Thyroid gland (tissue), 4 donors: ENCODE data around the gene C12orf56. TPM values are rescaled to one million over a fixed set of nuclear protein-coding genes. Genes with fewer than 3 reads are reported as not detected.

Experiments
- DNase-seq, 2 donors: peaks; one replicate each; pipeline ENCODE4 v3.0.0-alpha.2; 2019
- H3K27ac ChIP-seq, 3 donors: fragments of 200-600 bp; sonication (generic); 1 replicate in 2 of 3; 2 replicates in 1 of 3; pipeline ENCODE4 v1.5.1; 2016 to 2019; ENCODE audit warnings: mild to moderate bottlenecking in 1 of 3, moderate library complexity in 1 of 3
- H3K27me3 ChIP-seq: fragments of 200-600 bp; sonication (generic); one replicate; pipeline ENCODE4 v1.5.1; 2019
- H3K36me3 ChIP-seq, 2 donors: fragments of 200-600 bp; sonication (generic); one replicate each; pipeline ENCODE4 v1.5.1; 2016 to 2019
- H3K4me1 ChIP-seq, 2 donors: fragments of 200-600 bp; sonication (generic); one replicate each; pipeline ENCODE4 v1.5.1; 2017 to 2019
- H3K4me3 ChIP-seq, 3 donors: fragments of 200-600 bp; sonication (generic); replicated peaks in 1 of 3; 1 replicate in 2 of 3; 2 replicates in 1 of 3; pipeline ENCODE4 v1.5.1; 2016; ENCODE audit warnings: mild to moderate bottlenecking in 1 of 3
- H3K9me3 ChIP-seq: fragments of 200-600 bp; sonication (generic); one replicate; pipeline ENCODE4 v1.5.1; 2017
- CTCF ChIP-seq, 6 experiments: fragments of 200-600 bp in 3 of 6; fragments of 450-650 bp in 3 of 6; sonication (generic) in 3 of 6; IDR thresholded peaks; one replicate each; pipeline ENCODE4 v1.5.1; 2016 to 2019; ENCODE audit warnings: antibody characterized with exemption in 6 of 6, mild to moderate bottlenecking in 2 of 6, inconsistent platforms in 1 of 6, moderate library complexity in 1 of 6
- POLR2A ChIP-seq, 2 donors: fragments of 450-650 bp; IDR thresholded peaks; one replicate each; pipeline ENCODE4 v1.6.1; 2017; ENCODE audit warnings: antibody characterized with exemption in 2 of 2, mild to moderate bottlenecking in 2 of 2, moderate library complexity in 1 of 2
- WGBS, 2 donors: methylation state at CpG; one replicate each; pipeline ENCODE4 v1.1.5; 2017; 5-methylcytosine and 5-hydroxymethylcytosine counted together
- intact Hi-C: fragments of 100-400 bp; cut with DNase I; formaldehyde crosslinking; loops from one replicate; pipeline ENCODE4 v1.15.1; 2023
- total RNA-seq, 4 donors: library from RNA; depleted of rRNA; stranded (reverse); fragments of >200 nt; gene quantifications; one replicate each; pipeline ENCODE4 v1.2.3, GENCODE V29; 2016

C12orf56 gene
- total RNA-seq, 4 donors from 2014 or later: not detected

- no peaks in the 10 kb centered on the region for H3K9me3 ChIP-seq
- H3K27ac ChIP-seq: no peak overlapping the region
- intact Hi-C loops: no loop called here
- H3K4me1 ChIP-seq: peaks cover 8 to 9% of the 10 kb centered on the region in 2 donors
- no peaks in the 10 kb centered on the region for H3K27me3 ChIP-seq
- no peak overlapping the region for H3K4me3 ChIP-seq
- TF ChIP-seq CTCF (IDR thresholded peaks at IDR 0.05): no peak
- no peak for TF ChIP-seq POLR2A (IDR thresholded peaks at IDR 0.05)
- WGBS, 2 donors: 90 to 91% methylated on average over 18 of the region's 18 CpGs
- H3K36me3 ChIP-seq: no peaks in the 10 kb centered on the region
- no peak for DNase-seq
Measured at GRCh38 chr12:64389154-64389553, 1.4 kb downstream of the C12orf56 start.

GRCh38 chr12:64387197-64387816 lies 3.3 kb downstream of the C12orf56 start:
- H3K27ac ChIP-seq: no peak overlapping the region
- H3K4me1 ChIP-seq: peaks cover 8 to 9% of the 10 kb centered on the region in 2 donors
- intact Hi-C loops: no loop called here
- no peak for TF ChIP-seq POLR2A (IDR thresholded peaks at IDR 0.05)
- no peak for TF ChIP-seq CTCF (IDR thresholded peaks at IDR 0.05)
- H3K4me3 ChIP-seq: no peak overlapping the region
- no peaks in the 10 kb centered on the region for H3K36me3 ChIP-seq
- DNase-seq: peak; percentile 54 to 61
- WGBS, 2 donors: 54 to 60% methylated on average over 6 of the region's 6 CpGs
- H3K9me3 ChIP-seq: no peaks in the 10 kb centered on the region
- no peaks in the 10 kb centered on the region for H3K27me3 ChIP-seq

- Histone ChIP-seq H3K27ac (no peak overlapping the region), H3K27me3 (no peaks in the 10 kb centered on the region), H3K36me3 (no peaks in the 10 kb centered on the region), H3K4me1 (peaks cover 5 to 9% of the 10 kb centered on the region in 2 donors), H3K4me3 (no peak overlapping the region), H3K9me3 (no peaks in the 10 kb centered on the region)
- no peak for DNase-seq
- 69 to 74% methylated on average over 2 of the region's 2 CpGs for WGBS, 2 donors
- TF ChIP-seq CTCF (IDR thresholded peaks at IDR 0.05) (no peak), POLR2A (IDR thresholded peaks at IDR 0.05) (no peak)
- intact Hi-C loops: no loop called here
Measured at GRCh38 chr12:64385468-64385867, 5.1 kb downstream of the C12orf56 start.

- no peak for DNase-seq
- no peak for TF ChIP-seq CTCF (IDR thresholded peaks at IDR 0.05)
- TF ChIP-seq POLR2A (IDR thresholded peaks at IDR 0.05): no peak
- no peaks in the 10 kb centered on the region for H3K27me3 ChIP-seq
- WGBS, 2 donors: 52% methylated on average over 3 of the region's 3 CpGs
- H3K9me3 ChIP-seq: no peaks in the 10 kb centered on the region
- intact Hi-C loops: no loop called here
- H3K4me3 ChIP-seq: no peak overlapping the region
- peaks cover under 1 to 5% of the 10 kb centered on the region in 2 donors for H3K4me1 ChIP-seq
- no peaks in the 10 kb centered on the region for H3K36me3 ChIP-seq
- H3K27ac ChIP-seq: no peak overlapping the region
Measured at GRCh38 chr12:64385019-64385418, 5.5 kb downstream of the C12orf56 start.

- 96 to 98% methylated on average over 1 of the region's 1 CpG for WGBS, 2 donors
- no peak for TF ChIP-seq POLR2A (IDR thresholded peaks at IDR 0.05)
- TF ChIP-seq CTCF (IDR thresholded peaks at IDR 0.05): no peak
- Histone ChIP-seq H3K36me3 (no peaks in the 10 kb centered on the region), H3K27ac (no peak overlapping the region), H3K27me3 (no peaks in the 10 kb centered on the region), H3K9me3 (no peaks in the 10 kb centered on the region), H3K4me3 (no peak overlapping the region), H3K4me1 (peaks cover 0 to 3% of the 10 kb centered on the region in 2 donors)
- no peak for DNase-seq
- intact Hi-C loops: no loop called here
Measured at GRCh38 chr12:64383675-64384074, 6.9 kb downstream of the C12orf56 start.
